ENCODE measurements around the gene PAX8. TPM values are rescaled to one million over a fixed set of nuclear protein-coding genes. Genes with fewer than 3 reads are reported as not detected.

Gene PAX8
- total RNA-seq, 1 donor from 2014 or later, result not detected

GRCh38 chr2:113183264-113183663 is 95.5 kb downstream of the PAX8 start:
- no peak for TF ChIP-seq CTCF (IDR thresholded peaks at IDR 0.05; ENCODE audit: insufficient read depth, low read length, severe bottlenecking)
- H3K4me3 ChIP-seq (ENCODE audit: low read depth, low read length), result no peak overlapping the region

GRCh38 chr2:113182471-113183260 is 96.1 kb downstream of the PAX8 start:
- FAIRE-seq, result no peak
- peaks cover 7% of the 10 kb centered on the region for H3K36me3 ChIP-seq (ENCODE audit: control insufficient read depth, insufficient read depth, low read length)

More at GRCh38 chr2:113183264-113183663, 95.5 kb downstream of the PAX8 start:
- H3K27me3 ChIP-seq (ENCODE audit: control insufficient read depth, insufficient read depth, low read length), result no peaks in the 10 kb centered on the region
- peaks cover 7% of the 10 kb centered on the region for H3K36me3 ChIP-seq (ENCODE audit: control insufficient read depth, insufficient read depth, low read length)
- FAIRE-seq, result no peak
- DNase-seq (ENCODE audit: low read depth), result no peak

GRCh38 chr2:113181258-113182051 is 97.3 kb downstream of the PAX8 start:
- Histone ChIP-seq H3K4me3 (ENCODE audit: low read depth, low read length) (no peak overlapping the region), H3K36me3 (ENCODE audit: control insufficient read depth, insufficient read depth, low read length) (peaks cover 6% of the 10 kb centered on the region), H3K27me3 (ENCODE audit: control insufficient read depth, insufficient read depth, low read length) (no peaks in the 10 kb centered on the region)
- no peak for DNase-seq (ENCODE audit: low read depth)
- no peak for TF ChIP-seq CTCF (IDR thresholded peaks at IDR 0.05; ENCODE audit: insufficient read depth, low read length, severe bottlenecking)
- FAIRE-seq, result no peak

More at GRCh38 chr2:113182471-113183260, 96.1 kb downstream of the PAX8 start:
- no peak for TF ChIP-seq CTCF (IDR thresholded peaks at IDR 0.05; ENCODE audit: insufficient read depth, low read length, severe bottlenecking)
- no peak for DNase-seq (ENCODE audit: low read depth)
- Histone ChIP-seq H3K4me3 (ENCODE audit: low read depth, low read length) (no peak overlapping the region), H3K27me3 (ENCODE audit: control insufficient read depth, insufficient read depth, low read length) (no peaks in the 10 kb centered on the region)

GRCh38 chr2:113180131-113180946 is 98.4 kb downstream of the PAX8 start:
- TF ChIP-seq CTCF (IDR thresholded peaks at IDR 0.05; ENCODE audit: insufficient read depth, low read length, severe bottlenecking), result no peak
- DNase-seq (ENCODE audit: low read depth), result no peak
- Histone ChIP-seq H3K36me3 (ENCODE audit: control insufficient read depth, insufficient read depth, low read length) (peaks cover 6% of the 10 kb centered on the region), H3K4me3 (ENCODE audit: low read depth, low read length) (no peak overlapping the region), H3K27me3 (ENCODE audit: control insufficient read depth, insufficient read depth, low read length) (no peaks in the 10 kb centered on the region)
- no peak for FAIRE-seq

- TF ChIP-seq CTCF (IDR thresholded peaks at IDR 0.05; ENCODE audit: insufficient read depth, low read length, severe bottlenecking), result no peak
- Histone ChIP-seq H3K27me3 (ENCODE audit: control insufficient read depth, insufficient read depth, low read length) (no peaks in the 10 kb centered on the region), H3K4me3 (ENCODE audit: low read depth, low read length) (no peak overlapping the region), H3K36me3 (ENCODE audit: control insufficient read depth, insufficient read depth, low read length) (peaks cover 4% of the 10 kb centered on the region)
- DNase-seq (ENCODE audit: low read depth), result no peak
- FAIRE-seq, result no peak
Measured at GRCh38 chr2:113179446-113180045, 99.2 kb downstream of the PAX8 start.
